H1 (cell line): Measurements from ENCODE around the gene GNA12. TPM values are rescaled to one million over a fixed set of nuclear protein-coding genes. Genes with fewer than 3 reads are reported as not detected.

Source experiments
- CBX5 ChIP-seq: fragments of 300-800, 300-1000 bp; sonication (generic); IDR thresholded peaks from 2 replicates; pipeline ENCODE4 v1.7.1; 2016; ENCODE audit warnings: antibody characterized with exemption, low read length, low read depth
- TAF1 ChIP-seq: IDR thresholded peaks from 2 replicates; pipeline ENCODE4 v1.6.1; 2011; ENCODE audit warnings: mild to moderate bottlenecking, low read depth, low read length
- polyA plus RNA-seq, 7 experiments: library from polyadenylated mRNA; depleted of rRNA in 3 of 7; stranded (reverse) in 5 of 7; unstranded in 2 of 7; fragments of >200 nt in 5 of 7; fragments of 200-250 nt in 2 of 7; gene quantifications; 1 replicate in 5 of 7; 2 replicates in 1 of 7; 4 replicates in 1 of 7; pipeline versions ENCODE4 v1.2.1 to v1.2.3, GENCODE V29; 2011 to 2013; ENCODE audit warnings: missing spikeins in 2 of 7, mixed read lengths in 2 of 7
- total RNA-seq: library from RNA; stranded (reverse); fragmentation: NEBNext Ultra II Directional; extraction: Animal tissue kit (Norgen Biotek cat#: 25700); gene quantifications from 2 replicates; pipeline ENCODE4 v1.2.1, GENCODE V29; 2021

The GNA12 gene
- total and polyA plus RNA-seq, 2 of the 8 experiments (the other 6 are each of a cell fraction or from before 2014, with no cell fraction given): 96.5 to 109 TPM

DNA sequence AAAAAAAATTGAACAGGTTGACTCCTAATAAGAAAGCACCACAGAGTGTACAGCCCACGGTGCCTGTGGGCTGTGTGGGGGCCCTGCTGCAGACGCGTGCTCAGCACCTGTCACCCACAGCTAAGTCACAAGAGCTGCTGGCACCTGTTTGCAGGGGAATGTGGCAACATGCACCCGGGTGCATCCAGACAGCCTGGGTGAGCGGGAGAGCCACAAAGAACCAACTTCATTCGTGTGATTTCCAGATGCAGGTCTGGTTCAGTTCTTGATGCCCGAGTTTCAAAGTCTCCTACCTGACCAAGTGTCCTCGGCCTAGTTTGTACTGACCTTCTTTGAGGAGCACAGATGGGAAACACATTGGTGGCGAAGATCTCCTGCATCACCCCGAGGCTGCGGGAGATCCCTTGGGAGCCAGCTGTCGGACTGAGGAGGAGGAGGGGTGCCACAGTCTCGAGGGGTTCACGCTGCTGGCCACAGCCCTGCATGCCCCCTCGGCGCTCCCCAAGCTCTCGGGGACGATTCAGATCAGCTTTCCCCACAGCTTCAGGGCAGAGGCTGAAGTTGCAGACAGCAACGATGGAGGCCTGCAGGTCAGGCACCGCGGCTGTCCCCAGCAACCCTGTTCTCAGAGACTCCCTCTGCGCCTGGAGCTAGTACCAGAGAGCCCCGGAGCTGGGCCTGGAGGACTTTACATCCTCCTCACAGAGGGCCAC, 120.8 kb downstream of the GNA12 start (continued):
- TF ChIP-seq CBX5 (no peak), TAF1 (no peak)
